KBM-7 (cell line): ENCODE data around the gene GABPB1.

ENCODE experiments used
- DNase-seq: peaks from one replicate; pipeline ENCODE4 v3.0.0-alpha.2; 2015
- in situ Hi-C: fragments of 300-500 bp; cut with MboI; formaldehyde crosslinking; loops from 2 replicates; pipeline ENCODE4 v1.14.3; 2020; ENCODE audit warnings: low sequenced_read_pairs, low pct_unique_long_range_greater_than_20kb, mixed read lengths

GABPB1 gene

DNA sequence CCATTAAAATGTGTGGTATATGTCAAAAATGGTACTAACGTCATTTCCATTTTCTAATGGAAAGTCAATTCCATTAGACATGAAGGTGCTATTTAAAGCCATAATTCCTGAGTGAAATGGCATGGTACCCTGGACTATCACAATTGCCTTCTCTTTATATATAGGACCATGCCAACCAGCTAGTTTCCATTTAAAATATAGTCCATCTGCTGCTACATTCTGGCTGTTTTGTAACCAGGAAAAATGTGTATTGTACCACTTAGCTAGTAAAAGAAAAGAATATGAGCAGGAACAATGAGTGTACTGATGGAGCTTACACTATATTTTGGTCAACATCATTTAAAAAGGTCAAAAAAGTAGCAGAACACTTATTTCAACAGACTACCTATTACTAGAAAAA is 59.0 kb downstream of the GABPB1 start:
- in situ Hi-C loops, result no loop called here
- DNase-seq, result no peak

DNA sequence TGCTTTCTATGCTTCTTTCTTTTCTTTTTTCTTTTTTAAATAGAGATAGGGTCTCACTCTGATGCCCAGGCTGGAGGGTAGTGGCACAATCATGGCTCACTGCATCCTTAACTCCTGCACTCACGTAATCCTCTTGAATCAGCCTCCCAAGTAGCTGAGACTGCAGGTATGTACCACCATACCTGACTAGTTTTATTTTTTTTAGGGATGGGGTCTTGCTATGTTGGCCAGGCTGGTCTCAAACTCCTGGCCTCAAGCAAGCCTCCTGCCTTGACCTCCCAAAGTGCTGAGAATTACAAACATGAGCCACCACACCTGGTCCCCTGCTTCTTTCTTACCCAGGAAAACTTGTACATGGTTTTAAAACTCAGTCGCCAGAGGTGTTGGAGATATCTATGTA is 65.2 kb downstream of the GABPB1 start:
- in situ Hi-C loops, result no loop called here
- no peak for DNase-seq

DNA sequence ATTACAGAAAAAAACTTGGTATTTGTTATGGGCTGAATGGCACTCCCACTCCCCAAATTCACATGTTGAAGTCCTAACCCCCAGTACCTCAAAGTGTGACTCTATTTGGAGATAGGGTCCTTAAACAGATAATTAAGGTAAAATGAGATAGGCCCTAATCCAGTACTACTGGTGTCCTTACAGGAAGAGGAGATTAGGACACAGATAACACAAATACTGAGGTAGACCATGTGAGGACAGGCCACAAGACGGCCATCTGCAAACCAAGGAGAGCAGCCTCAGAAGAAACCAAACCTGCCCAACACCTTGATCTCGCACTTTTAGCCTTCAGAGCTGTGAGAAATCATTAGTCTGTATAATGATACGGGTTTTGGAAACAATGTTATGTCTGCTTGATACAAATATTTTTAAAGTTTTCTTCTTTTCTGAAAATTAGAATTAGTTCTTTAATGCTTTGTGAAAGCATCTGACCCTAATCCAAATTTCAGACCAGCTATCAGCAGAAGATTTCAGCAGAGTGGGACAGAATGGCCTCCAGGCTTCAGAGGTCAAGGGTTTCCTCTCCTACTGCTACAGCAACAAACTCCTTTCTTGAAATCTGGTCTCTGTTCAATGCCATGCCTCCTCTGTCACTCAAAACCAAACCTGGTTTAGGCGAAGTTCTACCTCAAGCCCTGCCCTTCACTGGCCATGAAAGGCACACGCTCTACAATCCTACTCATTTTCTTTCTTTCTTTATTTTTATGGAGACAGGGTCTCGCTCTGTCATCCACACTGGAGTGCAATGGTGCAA is 67.5 kb downstream of the GABPB1 start:
- no peak for DNase-seq
- in situ Hi-C loops, result no loop called here

DNA sequence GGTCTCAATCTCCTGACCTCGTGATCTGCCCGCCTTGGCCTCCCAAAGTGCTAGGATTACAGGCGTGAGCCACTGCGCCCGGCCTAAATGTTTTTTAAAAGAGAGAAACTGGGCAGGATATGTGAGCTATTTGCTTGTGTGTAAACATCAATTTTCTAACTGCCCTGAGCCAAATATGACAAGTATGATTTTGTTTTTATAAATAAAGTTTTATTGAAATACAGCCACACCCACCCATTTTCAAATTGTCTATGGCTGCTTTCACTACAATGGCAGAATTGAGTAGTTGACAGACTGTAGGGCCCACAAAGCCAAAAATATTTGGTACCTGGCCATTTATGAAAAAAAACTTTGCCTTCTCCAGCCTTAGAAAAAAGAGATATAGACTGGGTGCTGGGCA is 73.6 kb downstream of the GABPB1 start:
- DNase-seq, result no peak
- in situ Hi-C loops, result no loop called here

DNA sequence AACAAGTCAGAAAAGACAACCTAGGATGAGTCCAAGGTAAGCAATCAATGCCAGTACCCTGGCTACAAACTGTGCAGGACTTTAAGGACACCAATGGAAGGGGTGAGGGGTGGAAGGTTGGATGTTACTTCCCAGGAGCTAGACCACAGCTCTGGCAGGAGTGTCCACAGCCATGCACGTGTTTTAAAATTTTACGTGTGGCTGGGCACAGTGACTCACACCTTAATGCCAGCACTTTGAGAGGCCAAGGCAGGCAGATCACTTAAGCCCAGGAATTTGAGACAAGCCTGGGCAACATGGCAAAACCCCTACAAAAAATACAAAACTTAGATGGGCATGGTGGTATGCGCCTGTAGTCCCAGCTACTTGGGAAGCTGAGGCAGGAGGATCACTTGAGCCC is 74.7 kb downstream of the GABPB1 start:
- in situ Hi-C loops, result no loop called here
- no peak for DNase-seq

DNA sequence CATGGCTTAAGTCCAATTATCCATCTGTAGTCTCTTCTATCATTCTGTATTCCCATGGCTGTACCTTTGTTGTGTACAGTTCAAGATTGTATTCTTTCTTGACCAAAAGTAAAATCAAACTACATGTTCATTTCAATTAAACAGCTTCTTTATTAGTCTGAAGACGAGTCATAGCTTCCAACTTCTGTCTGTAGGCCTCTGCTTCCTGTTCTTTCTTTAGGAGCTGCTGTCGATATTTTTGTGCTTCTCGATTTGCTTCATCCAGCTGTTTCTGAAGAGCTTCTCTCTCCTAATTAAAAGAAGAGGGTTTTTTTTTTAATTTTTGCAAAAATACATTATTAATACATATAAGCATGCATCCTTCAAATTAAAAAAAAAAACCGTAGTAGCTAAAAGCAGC is 76.5 kb downstream of the GABPB1 start:
- in situ Hi-C loops, result no loop called here
- no peak for DNase-seq

DNA sequence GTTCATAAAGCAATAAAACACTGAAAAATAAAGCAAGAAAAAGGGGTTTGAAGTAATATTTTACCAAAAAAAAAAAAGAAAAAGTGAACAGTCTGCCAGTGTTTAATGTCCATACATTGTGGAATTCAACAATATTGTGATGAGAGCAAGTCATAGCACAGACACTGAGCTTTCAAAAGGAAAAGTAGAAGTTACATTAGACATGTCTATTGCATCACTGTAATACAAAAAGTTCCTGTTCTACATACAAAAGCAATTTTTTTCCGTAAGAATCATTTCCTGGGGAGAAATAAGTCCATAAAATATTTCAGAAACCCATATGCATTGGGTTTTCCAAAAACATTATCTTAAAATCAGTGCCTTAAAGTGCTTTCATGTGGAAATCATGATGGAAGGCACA is 77.6 kb downstream of the GABPB1 start:
- in situ Hi-C loops, result no loop called here
- no peak for DNase-seq

DNA sequence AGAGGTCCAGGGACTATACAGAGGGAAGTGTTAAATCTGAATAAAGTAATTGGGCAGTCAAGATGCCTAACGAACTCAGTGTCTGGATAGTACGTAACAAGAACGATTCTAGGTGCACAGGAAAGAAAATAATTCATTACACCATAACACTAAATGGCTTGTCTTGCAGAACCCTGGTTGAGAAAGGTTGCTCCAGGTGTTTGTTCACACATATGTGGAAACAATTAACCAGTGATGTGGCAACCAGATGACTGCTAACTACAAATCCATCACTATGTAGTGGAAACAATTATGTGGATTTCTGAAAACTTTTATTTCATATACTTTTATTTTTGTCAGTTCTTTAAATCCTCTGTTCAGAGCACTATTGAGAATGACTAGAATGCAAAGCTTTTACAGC is 79.1 kb downstream of the GABPB1 start:
- in situ Hi-C loops, result no loop called here
- DNase-seq, result no peak

DNA sequence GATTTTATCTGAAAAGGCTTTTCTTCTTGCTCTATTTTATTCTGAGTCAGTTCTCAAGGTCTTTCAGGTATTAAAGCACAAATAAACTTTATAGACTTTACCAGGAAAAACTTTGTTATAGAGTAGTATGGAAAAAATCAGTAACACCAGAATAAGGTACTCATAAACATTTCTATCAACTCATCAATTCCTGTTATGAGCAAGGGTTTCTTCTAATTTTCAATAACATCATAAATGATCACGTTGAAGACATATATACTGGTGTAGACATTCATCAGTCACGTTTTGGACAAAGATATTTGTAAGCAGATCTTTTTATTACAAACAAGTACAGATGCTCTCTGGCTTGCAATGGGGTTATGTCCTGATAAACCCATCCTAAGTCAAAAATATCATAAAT is 79.9 kb downstream of the GABPB1 start:
- in situ Hi-C loops, result no loop called here
- no peak for DNase-seq

DNA sequence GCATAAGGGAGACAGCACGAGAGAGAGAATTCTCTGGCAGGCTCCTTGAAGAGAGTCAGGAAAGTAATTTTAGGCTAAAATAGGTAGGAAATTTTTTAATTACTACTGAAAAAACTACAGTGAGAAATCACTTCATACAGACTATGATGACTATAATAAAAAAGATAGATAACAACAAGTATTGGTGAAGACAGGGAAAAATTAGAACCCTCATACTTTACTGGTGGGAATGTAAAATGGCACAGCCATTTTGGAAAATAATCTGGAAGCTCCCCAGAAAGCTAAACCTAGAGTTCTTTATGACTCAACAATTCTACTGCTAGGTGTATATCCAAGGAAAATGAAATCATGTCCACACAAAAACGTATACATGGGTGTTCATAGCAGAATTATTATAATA is 87.4 kb downstream of the GABPB1 start:
- in situ Hi-C loops, result no loop called here
- no peak for DNase-seq

DNA sequence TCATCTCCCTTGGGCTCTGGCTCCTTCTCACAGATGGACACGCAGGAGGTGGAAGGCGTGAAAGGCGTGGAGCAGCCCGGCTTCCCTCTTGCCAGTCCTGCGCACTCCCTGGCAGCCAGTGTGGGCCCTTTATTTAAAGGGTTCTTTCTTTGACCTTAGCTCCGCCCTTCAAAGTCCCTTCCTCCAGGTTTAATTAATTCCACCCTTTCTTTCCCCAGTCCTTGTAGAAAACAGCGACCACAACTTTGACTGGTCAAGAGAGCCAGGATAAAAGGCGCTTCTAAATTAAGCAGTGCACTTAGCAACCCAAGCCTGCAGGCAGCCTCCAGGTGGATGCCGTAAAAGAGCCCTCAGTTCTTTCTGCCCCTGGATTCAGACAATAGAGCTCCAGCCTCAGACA is 89.4 kb downstream of the GABPB1 start, which contains the start of gene HDC:
TSS of gene HDC (minus strand) at position 107 of the 400 bp plus-strand sequence. CDS start at position 4, 103 bp downstream.
- DNase-seq, result no peak
- in situ Hi-C loops, result no loop called here

DNA sequence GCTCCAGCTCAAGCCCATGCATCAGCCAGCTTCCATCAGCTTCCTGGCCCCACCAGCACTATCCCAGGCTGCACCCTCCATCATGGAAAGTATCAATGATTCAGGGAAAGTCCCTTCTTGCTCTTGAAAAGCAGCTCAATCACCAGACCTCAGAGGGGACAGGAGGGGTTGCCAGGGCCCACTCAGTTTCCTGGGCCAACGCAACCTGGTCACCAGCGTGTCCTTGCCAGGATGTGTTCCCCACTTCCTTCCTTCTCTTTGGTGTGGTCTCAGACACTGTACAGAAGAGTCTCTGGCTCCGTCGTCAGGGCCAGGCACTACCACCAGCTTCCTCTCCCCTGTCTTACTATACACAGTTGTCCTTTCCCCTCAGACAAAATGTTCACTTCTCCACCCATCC is 92.5 kb downstream of the GABPB1 start:
- in situ Hi-C loops, result no loop called here

DNA sequence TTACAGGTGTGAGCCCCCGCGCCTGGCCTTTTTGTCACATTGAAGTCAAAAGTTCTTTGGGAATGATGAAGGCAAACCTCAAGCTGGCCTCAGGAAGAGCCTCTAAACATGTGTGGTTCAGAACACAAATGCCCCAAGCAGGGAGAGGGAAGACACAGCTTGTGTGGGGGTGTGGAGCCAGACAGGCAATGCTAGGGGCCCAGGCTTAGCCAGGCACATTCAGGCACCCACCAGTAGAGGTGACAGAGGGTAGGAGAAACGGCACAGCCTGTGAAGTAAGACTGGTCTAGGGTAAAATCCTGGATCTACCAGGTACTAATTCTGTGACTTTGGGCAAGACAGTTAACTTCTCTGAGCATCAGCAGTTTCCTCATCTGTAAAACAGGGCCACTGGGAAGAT is 93.0 kb downstream of the GABPB1 start:
- peak; percentile 29 for DNase-seq
- in situ Hi-C loops, result no loop called here

More for the DNA sequence above, 92.5 kb downstream of the GABPB1 start:
- DNase-seq, result peak; percentile 51

DNA sequence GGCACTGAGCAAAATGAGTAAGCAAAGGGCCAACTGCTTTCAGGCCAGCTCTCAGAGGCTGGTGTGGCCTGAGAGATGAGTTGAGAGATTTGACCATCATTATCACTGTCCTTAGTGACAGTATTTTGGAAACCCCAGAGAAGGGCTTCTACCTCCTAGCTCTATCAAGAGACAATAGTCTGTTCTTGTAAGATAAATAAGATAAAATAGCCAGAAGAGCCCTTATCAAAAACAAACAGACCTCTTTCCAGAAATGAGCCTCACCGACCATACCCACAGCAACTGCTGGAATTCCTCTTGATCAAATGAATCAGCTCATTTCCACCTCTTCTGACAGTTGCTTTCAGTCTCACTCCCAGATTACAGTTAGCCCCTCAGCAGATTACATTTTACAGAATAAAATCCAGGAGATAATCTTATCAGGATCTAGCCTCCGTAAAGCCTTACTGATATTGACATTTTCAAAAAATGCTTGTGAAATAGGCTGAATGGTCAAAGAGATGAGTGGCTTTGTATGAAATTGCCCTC is 94.0 kb downstream of the GABPB1 start:
- in situ Hi-C loops, result no loop called here
- DNase-seq, result peak; percentile 46

DNA sequence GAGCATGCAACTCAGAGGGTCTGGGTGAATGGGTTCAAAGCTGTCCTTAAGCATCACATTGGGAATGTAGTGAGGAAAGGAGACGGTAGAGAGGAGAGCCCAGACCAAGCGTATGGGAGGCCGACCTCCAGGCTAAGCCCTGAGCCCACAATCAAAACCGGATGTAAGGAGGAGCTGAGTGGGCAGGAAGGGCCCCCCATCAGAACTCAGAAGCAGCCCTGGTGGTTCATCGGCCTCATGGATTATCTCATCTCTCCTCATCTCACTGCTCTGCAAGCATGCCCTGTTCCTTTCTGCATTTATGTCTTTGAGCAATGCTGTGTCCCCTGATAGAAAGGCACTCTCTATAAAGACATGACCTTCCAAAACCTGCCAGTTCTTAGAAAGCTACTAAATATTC is 95.7 kb downstream of the GABPB1 start:
- DNase-seq, result no peak
- in situ Hi-C loops, result no loop called here

DNA sequence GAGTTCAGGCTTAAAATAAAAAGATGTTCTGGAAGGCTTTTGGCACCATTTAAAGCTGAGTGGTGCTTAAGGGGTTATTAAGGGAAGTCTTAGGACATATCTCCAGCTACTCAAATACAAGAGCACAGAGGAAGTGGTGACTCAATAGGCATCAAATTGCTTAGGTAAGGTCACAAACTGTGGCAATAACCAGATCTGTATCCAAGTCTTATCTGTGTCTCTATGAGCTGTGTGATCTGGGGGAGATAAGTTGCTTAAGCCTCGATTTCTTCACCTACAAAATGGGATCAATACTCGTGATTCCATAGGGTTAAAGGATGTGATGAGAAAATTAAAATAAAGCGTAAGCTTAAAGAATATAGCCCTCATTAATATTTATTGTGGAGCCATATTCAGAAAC is 97.1 kb downstream of the GABPB1 start:
- in situ Hi-C loops, result no loop called here
- DNase-seq, result peak; percentile 49

DNA sequence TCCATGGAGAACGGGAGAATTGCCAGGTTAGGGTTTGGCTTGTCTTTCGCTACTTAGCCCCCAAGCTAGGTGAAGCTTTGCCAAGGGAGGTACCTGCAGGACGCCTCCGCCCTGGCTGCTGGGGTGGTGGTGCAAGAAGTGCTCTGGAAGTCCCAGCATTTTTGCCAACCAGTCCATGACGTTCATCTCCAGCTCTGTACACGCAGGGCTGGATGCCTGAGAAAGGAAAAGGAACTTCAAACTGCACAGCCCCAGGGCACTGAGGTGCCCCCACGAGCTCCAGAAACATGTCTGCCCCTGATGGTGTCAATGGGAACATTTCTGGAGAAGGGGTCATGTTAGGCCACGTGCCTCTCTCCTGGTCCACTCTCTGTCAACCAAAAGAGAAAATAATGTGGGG is 97.7 kb downstream of the GABPB1 start:
- DNase-seq, result no peak
- in situ Hi-C loops, result no loop called here

DNA sequence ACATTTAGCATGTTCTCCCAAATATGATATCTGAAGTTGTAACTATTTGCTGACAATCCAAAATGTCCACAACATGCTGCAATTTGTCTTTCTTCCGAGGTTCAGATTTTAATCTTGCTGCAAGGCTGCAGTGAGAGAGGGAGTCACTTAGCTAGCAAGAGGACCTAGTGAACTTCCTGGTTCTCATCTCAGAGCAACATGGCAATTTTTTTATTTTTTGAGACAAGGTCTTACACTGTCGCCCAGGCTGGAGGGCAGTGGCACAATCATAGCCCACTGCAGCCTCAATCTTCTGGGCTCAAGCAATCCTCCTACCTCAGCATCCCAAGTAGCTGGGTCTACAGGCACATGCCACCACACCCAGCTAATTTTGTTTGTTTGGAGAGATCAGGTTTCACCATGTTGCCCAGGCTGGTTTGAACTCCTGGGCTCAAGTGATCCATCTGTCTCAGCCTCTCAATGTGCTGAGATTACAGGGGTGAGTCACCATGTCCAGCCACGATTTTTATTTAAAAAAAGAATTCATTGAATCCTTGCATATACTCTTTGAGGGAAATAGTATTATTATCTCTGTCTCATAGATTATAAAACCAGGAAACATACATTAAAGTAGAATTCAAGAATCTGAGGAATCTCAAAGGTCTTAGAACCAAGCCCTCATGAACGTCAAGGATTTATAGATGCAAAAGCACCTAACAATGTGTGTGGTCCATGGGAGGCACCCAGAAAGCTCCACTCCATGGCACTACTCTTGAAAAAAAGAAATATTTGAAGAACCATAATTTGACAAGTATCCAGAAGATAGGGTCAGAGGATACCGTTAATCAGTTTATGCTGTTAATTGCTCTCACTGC is 98.6 kb downstream of the GABPB1 start:
- in situ Hi-C loops, result no loop called here
- no peak for DNase-seq

DNA sequence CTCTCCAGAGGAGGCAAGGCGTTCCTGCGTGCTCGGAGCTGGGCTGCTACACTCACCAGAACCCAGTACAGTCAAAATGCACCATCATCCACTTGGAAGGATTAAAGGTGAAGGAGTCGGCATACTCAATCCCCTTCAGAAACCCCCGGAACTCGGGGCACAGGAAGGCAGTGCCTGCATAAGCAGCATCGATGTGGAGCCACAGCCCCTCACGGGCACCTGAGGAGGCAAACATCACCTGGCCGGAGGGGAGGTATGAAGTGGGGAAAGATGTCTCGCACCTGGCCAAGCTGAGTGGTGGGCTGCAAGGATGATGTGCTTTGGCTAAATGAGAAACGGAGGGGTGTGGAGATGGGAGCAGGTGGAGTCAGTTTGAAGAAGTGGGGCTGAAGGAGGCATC is 102.4 kb downstream of the GABPB1 start:
- in situ Hi-C loops, result no loop called here
- no peak for DNase-seq

DNA sequence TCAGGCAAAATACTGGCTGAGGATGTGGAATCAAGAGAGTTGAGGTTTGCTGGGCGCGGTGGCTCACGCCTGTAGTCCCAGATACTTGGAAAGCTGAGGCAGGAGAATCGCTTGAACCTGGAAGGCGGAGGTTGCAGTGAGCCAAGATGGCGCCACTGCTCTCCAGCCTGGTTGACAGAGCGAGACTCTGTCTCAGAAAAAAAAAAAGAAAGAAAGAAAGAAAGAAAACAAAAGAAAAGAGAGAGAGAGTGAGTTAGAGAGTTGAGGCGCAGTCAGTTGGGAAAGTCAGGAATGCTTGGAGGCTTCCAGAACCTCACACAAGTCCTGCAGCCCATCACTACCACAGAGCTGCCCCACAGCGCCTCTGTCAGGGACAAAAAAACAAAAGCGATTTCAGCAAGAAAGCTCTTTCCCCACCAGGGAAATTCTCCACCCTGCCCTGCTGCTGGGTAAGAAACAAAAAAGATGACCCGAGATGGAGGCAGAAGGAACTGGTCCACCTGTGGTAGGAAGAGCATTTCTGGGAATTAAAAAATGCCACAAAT is 103.3 kb downstream of the GABPB1 start:
- in situ Hi-C loops, result no loop called here
- no peak for DNase-seq
